HCT116 (cell line): ENCODE results near the gene IFT122. TPM values are rescaled to one million over a fixed set of nuclear protein-coding genes. Genes with fewer than 3 reads are reported as not detected.

ENCODE experiments used
- ATAC-seq: fragments of 200-7000 bp; cut with Tn5 transposase; 2 replicates; pipeline ENCODE4 v1.9.1; 2020; ENCODE audit warnings: mild to moderate bottlenecking, moderate library complexity
- BruUV-seq: library from RNA; stranded (reverse); fragments of 400-500 nt; replicated peaks from 2 replicates; lab custom pipeline; 2021; lab: Mats Ljungman, UMichigan
- CTCF ChIA-PET: fragments of 300-600 bp; sonication (Branson Sonifier 250); formaldehyde crosslinking; loops from one replicate; lab custom pipeline; 2021; ENCODE audit warnings: antibody characterized with exemption; lab: Charles Lee
- POLR2A ChIA-PET: fragments of 300-600, 350-600 bp; sonication (Branson Sonifier 250); formaldehyde crosslinking; loops from one replicate; lab custom pipeline; 2021; ENCODE audit warnings: antibody characterized with exemption; lab: Charles Lee
- RAD21 ChIA-PET, 2 experiments: fragments of 300-600 bp; sonication (Branson Sonifier 250); formaldehyde crosslinking; loops; one replicate each; lab custom pipeline; 2023; ENCODE audit warnings: low total read pairs in 2 of 2; ENCODE audit not compliant: uncharacterized antibody in 2 of 2, unreplicated experiment in 2 of 2, low non-redundant PET in 1 of 2; lab: Charles Lee
- DNase-seq: peaks from one replicate; pipeline ENCODE4 v3.0.0-alpha.2; 2010; ENCODE audit warnings: low read depth, low spot score
- H2AFZ ChIP-seq: fragments of 200-600 bp; shearing (Covaris generic), sonication (generic); 2 replicates; pipeline ENCODE4 v1.6.1; 2017; ENCODE audit warnings: low read depth, mixed run types, mixed read lengths, antibody characterized with exemption, low read length; ENCODE audit not compliant: poor library complexity, severe bottlenecking
- H3K27ac ChIP-seq: 2 replicates; pipeline ENCODE4 v1.5.1; 2012; ENCODE audit warnings: low read depth, low read length
- H3K27me3 ChIP-seq: fragments of 200-600 bp; sonication (generic); 2 replicates; pipeline ENCODE4 v1.6.1; 2016; ENCODE audit warnings: mixed run types, low read length, mixed read lengths; ENCODE audit not compliant: insufficient read depth
- H3K36me3 ChIP-seq, 2 experiments: fragments of 200-500 bp in 1 of 2; fragments of 200-600 bp in 1 of 2; sonication (Bioruptor generic) in 1 of 2; sonication (generic) in 1 of 2; 2 replicates each; pipeline versions ENCODE4 v1.5.1 to v1.6.1; 2014 to 2016; ENCODE audit warnings: low read length in 2 of 2, inconsistent platforms in 1 of 2, mixed read lengths in 1 of 2, mixed run types in 1 of 2; ENCODE audit not compliant: insufficient read depth in 2 of 2, control insufficient read depth in 1 of 2
- H3K4me1 ChIP-seq, 2 experiments: fragments of 200-600 bp in 1 of 2; sonication (generic) in 1 of 2; 2 replicates each; pipeline versions ENCODE4 v1.5.1 to v1.6.1; 2012 to 2017; ENCODE audit warnings: low read length in 2 of 2, inconsistent platforms in 1 of 2, mild to moderate bottlenecking in 1 of 2, mixed read lengths in 1 of 2, mixed run types in 1 of 2, moderate library complexity in 1 of 2; ENCODE audit not compliant: insufficient read depth in 2 of 2, control insufficient read depth in 1 of 2
- H3K4me2 ChIP-seq: fragments of 200-600 bp; sonication (generic); 2 replicates; pipeline ENCODE4 v1.6.1; 2017; ENCODE audit warnings: mixed run types, low read length, mixed read lengths
- H3K4me3 ChIP-seq, 2 experiments: fragments of 200-600 bp in 1 of 2; sonication (generic) in 1 of 2; replicated peaks in 1 of 2; 2 replicates each; pipeline ENCODE4 v1.5.1; 2011 to 2016; ENCODE audit warnings: low read length in 2 of 2, control low read depth in 1 of 2, low read depth in 1 of 2, mild to moderate bottlenecking in 1 of 2, mixed read lengths in 1 of 2, mixed run types in 1 of 2
- H3K79me2 ChIP-seq: fragments of 200-600 bp; sonication (generic); 2 replicates; pipeline ENCODE4 v1.6.1; 2017; ENCODE audit warnings: mild to moderate bottlenecking, mixed run types, low read length, moderate library complexity, mixed read lengths; ENCODE audit not compliant: insufficient read depth
- H3K9ac ChIP-seq: fragments of 200-600 bp; sonication (generic); 2 replicates; pipeline ENCODE4 v1.6.1; 2016; ENCODE audit warnings: low read length, mixed read lengths
- H3K9me2 ChIP-seq: fragments of 200-600 bp; sonication (generic), shearing (Covaris generic); 2 replicates; pipeline ENCODE4 v1.6.1; 2017; ENCODE audit warnings: mixed run types, mild to moderate bottlenecking, moderate library complexity; ENCODE audit not compliant: insufficient read depth
- H3K9me3 ChIP-seq, 2 experiments: fragments of 200-500 bp in 1 of 2; fragments of 200-600 bp in 1 of 2; sonication (Bioruptor generic) in 1 of 2; sonication (generic) in 1 of 2; 2 replicates each; pipeline ENCODE4 v1.6.1; 2014 to 2017; ENCODE audit warnings: low read length in 2 of 2, mixed read lengths in 2 of 2, inconsistent platforms in 1 of 2, low read depth in 1 of 2, mild to moderate bottlenecking in 1 of 2, mixed run types in 1 of 2, moderate library complexity in 1 of 2; ENCODE audit not compliant: control insufficient read depth in 1 of 2, insufficient read depth in 1 of 2
- H4K20me1 ChIP-seq: fragments of 200-600 bp; sonication (generic), shearing (Covaris generic); 2 replicates; pipeline ENCODE4 v1.6.1; 2017; ENCODE audit warnings: mixed run types, mild to moderate bottlenecking, moderate library complexity; ENCODE audit not compliant: insufficient read depth
- EZH2phosphoT487 ChIP-seq: fragments of 200-600 bp; IDR thresholded peaks from 2 replicates; pipeline ENCODE4 v1.6.1; 2018; ENCODE audit warnings: antibody characterized with exemption, borderline replicate concordance
- JUND ChIP-seq: IDR thresholded peaks from 2 replicates; pipeline ENCODE4 v1.6.1; 2012
- SIN3A ChIP-seq: IDR thresholded peaks from 2 replicates; pipeline ENCODE4 v1.6.1; 2012; ENCODE audit warnings: low read depth
- SP1 ChIP-seq: IDR thresholded peaks from 2 replicates; pipeline ENCODE4 v1.6.1; 2012; ENCODE audit warnings: low read depth
- TCF7L2 ChIP-seq: IDR thresholded peaks from 2 replicates; pipeline ENCODE4 v1.7.0; 2011; ENCODE audit warnings: borderline replicate concordance, inconsistent platforms; ENCODE audit not compliant: insufficient read depth, insufficient read length; ENCODE audit errors: extremely low read depth
- YY1 ChIP-seq: IDR thresholded peaks from 2 replicates; pipeline ENCODE4 v1.6.1; 2011; ENCODE audit warnings: low read length, low read depth, moderate library complexity, mild to moderate bottlenecking; ENCODE audit not compliant: insufficient replicate concordance; ENCODE audit errors: extremely low read depth
- intact Hi-C: fragments of 100-400 bp; cut with micrococcal nuclease; formaldehyde crosslinking; loops from 2 replicates; pipeline ENCODE4 v1.10.0; 2022
- total RNA-seq: library from RNA; stranded (reverse); gene quantifications from one replicate; pipeline ENCODE4 v1.2.1, GENCODE V29; 2021; ENCODE audit not compliant: unreplicated experiment
- TF ChIP-seq, protein P1 (sequence below): IDR thresholded peaks from 2 replicates; pipeline ENCODE4 v1.6.1; 2012
- TF ChIP-seq, protein P2 (sequence below): IDR thresholded peaks from 2 replicates; pipeline ENCODE4 v1.6.1; 2011; ENCODE audit warnings: mild to moderate bottlenecking, low read length, moderate library complexity; ENCODE audit not compliant: insufficient replicate concordance; ENCODE audit errors: extremely low read depth
- TF ChIP-seq, protein P3 (sequence below), 3 experiments: fragments of 200-600 bp in 1 of 3; sonication (generic) in 1 of 3; IDR thresholded peaks in 2 of 3; conservative IDR thresholded peaks in 1 of 3; 2 replicates each; pipeline ENCODE4 v1.5.1; 2012 to 2017; ENCODE audit warnings: low read depth in 2 of 3, low read length in 2 of 3, antibody characterized with exemption in 1 of 3, borderline replicate concordance in 1 of 3, control low read depth in 1 of 3, mild to moderate bottlenecking in 1 of 3, mixed read lengths in 1 of 3, mixed run types in 1 of 3, moderate library complexity in 1 of 3; ENCODE audit not compliant: insufficient read depth in 1 of 3

Gene IFT122
- total RNA-seq, 1 experiment from 2014 or later, result 21.4 TPM

DNA sequence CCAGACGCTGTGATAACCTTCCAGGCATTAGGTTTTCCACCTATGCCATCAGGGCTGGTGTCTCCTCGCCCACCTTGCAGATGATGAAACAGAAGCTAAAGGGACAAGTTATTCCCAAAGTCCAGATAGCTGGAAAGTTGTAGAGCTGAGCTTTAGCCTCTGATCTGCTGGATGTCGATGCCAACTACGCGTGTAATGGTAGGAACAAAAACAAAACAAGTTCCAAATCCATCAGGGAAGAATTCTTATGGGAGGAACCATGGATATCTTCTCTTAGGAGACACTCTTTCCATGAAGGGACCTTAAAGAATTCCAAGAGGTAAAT lies 60.3 kb downstream of the IFT122 start:
- Histone ChIP-seq H3K27me3 (no peaks in the 10 kb centered on the region), H3K9me3 (no peaks in the 10 kb centered on the region), H3K9ac (no peak overlapping the region), H3K27ac (no peak overlapping the region), H3K4me3 (no peak overlapping the region), H3K4me1 (peaks cover 6 to 11% of the 10 kb centered on the region in 2 experiments), H3K4me2 (no peak overlapping the region), H3K9me2 (no peaks in the 10 kb centered on the region), H3K79me2 (no peaks in the 10 kb centered on the region), H4K20me1 (no peaks in the 10 kb centered on the region), H2AFZ (no peak overlapping the region), H3K36me3 (no peaks in the 10 kb centered on the region)
- no peak for DNase-seq
- ChIA-PET POLR2A (no interaction called here), CTCF (no interaction called here), RAD21 (no interaction called here)
- ATAC-seq, result no peak
- intact Hi-C loops, result no loop called here
- BruUV-seq, result no TSS peak
- TF ChIP-seq JUND (no peak), TCF7L2 (no peak), SIN3A (no peak), EZH2phosphoT487 (no peak), YY1 (no peak), SP1 (no peak)
- TF ChIP-seq, protein P1, sequence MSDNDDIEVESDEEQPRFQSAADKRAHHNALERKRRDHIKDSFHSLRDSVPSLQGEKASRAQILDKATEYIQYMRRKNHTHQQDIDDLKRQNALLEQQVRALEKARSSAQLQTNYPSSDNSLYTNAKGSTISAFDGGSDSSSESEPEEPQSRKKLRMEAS, result no peak
- TF ChIP-seq, protein P2, sequence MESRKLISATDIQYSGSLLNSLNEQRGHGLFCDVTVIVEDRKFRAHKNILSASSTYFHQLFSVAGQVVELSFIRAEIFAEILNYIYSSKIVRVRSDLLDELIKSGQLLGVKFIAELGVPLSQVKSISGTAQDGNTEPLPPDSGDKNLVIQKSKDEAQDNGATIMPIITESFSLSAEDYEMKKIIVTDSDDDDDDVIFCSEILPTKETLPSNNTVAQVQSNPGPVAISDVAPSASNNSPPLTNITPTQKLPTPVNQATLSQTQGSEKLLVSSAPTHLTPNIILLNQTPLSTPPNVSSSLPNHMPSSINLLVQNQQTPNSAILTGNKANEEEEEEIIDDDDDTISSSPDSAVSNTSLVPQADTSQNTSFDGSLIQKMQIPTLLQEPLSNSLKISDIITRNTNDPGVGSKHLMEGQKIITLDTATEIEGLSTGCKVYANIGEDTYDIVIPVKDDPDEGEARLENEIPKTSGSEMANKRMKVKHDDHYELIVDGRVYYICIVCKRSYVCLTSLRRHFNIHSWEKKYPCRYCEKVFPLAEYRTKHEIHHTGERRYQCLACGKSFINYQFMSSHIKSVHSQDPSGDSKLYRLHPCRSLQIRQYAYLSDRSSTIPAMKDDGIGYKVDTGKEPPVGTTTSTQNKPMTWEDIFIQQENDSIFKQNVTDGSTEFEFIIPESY, result no peak
- TF ChIP-seq, protein P3, sequence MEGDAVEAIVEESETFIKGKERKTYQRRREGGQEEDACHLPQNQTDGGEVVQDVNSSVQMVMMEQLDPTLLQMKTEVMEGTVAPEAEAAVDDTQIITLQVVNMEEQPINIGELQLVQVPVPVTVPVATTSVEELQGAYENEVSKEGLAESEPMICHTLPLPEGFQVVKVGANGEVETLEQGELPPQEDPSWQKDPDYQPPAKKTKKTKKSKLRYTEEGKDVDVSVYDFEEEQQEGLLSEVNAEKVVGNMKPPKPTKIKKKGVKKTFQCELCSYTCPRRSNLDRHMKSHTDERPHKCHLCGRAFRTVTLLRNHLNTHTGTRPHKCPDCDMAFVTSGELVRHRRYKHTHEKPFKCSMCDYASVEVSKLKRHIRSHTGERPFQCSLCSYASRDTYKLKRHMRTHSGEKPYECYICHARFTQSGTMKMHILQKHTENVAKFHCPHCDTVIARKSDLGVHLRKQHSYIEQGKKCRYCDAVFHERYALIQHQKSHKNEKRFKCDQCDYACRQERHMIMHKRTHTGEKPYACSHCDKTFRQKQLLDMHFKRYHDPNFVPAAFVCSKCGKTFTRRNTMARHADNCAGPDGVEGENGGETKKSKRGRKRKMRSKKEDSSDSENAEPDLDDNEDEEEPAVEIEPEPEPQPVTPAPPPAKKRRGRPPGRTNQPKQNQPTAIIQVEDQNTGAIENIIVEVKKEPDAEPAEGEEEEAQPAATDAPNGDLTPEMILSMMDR (IDR thresholded peaks at IDR 0.05 in 2 of 3, conservative IDR thresholded peaks at IDR 0.05 in 1 of 3; ENCODE audit: borderline replicate concordance in 1 of 3, insufficient read depth in 1 of 3, low read depth in 2 of 3, low read length in 2 of 3), result no peak
